ENCODE data around the gene LIMCH1.

Gene LIMCH1

GRCh38 chr4:41567186-41567585 lies 29.2 kb downstream of the LIMCH1 start:
- H3K79me2 ChIP-seq (ENCODE audit: insufficient read depth, low read length) = no peaks in the 10 kb centered on the region
- no peak for TF ChIP-seq EZH2phosphoT487 (IDR thresholded peaks at IDR 0.05; ENCODE audit: borderline replicate concordance)
- TF ChIP-seq, protein P1, sequence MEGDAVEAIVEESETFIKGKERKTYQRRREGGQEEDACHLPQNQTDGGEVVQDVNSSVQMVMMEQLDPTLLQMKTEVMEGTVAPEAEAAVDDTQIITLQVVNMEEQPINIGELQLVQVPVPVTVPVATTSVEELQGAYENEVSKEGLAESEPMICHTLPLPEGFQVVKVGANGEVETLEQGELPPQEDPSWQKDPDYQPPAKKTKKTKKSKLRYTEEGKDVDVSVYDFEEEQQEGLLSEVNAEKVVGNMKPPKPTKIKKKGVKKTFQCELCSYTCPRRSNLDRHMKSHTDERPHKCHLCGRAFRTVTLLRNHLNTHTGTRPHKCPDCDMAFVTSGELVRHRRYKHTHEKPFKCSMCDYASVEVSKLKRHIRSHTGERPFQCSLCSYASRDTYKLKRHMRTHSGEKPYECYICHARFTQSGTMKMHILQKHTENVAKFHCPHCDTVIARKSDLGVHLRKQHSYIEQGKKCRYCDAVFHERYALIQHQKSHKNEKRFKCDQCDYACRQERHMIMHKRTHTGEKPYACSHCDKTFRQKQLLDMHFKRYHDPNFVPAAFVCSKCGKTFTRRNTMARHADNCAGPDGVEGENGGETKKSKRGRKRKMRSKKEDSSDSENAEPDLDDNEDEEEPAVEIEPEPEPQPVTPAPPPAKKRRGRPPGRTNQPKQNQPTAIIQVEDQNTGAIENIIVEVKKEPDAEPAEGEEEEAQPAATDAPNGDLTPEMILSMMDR (conservative IDR thresholded peaks at IDR 0.05; ENCODE audit: low read length) = no peak
- no peaks in the 10 kb centered on the region for H3K9me2 ChIP-seq (replicated peaks; ENCODE audit: low read depth, low read length)

DNA sequence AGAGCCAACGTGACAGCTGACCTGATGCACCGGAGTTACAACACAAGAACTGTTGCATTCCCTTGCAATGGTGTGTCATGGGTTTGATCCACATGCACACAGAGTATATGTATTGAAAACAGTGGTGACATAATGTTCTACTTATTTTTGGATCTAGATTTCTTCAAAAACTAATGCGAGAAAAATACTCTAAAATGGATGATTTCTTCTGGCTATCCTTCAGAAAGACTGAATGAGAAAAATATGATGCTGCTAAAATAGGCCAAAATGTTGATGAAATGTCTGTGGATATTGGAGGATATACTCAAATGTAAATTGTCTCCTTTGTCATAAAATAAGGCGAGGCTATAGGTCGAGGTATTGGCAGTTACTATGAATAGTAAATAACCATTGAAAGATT lies 30.4 kb downstream of the LIMCH1 start:
- H3K4me2 ChIP-seq (ENCODE audit: low read depth, low read length, poor library complexity, severe bottlenecking) = no peak overlapping the region
- H3K36me3 ChIP-seq (ENCODE audit: insufficient read depth, low read length) = no peaks in the 10 kb centered on the region
- H3K9ac ChIP-seq (ENCODE audit: low read depth, low read length, poor library complexity, severe bottlenecking) = no peak overlapping the region
- H3F3A ChIP-seq (ENCODE audit: low read depth) = no peaks in the 10 kb centered on the region
- H2AFZ ChIP-seq (ENCODE audit: low read length) = no peak overlapping the region
- no peak overlapping the region for H3K4me3 ChIP-seq (ENCODE audit: low read length, poor library complexity, severe bottlenecking)
- no peaks in the 10 kb centered on the region for H3K79me2 ChIP-seq (ENCODE audit: insufficient read depth, low read length)
- H4K20me1 ChIP-seq (ENCODE audit: insufficient read depth, low read length, poor library complexity, severe bottlenecking) = no peaks in the 10 kb centered on the region
- no peaks in the 10 kb centered on the region for H3K9me3 ChIP-seq (ENCODE audit: insufficient read depth, low read depth, low read length)
- H3K9me2 ChIP-seq (replicated peaks; ENCODE audit: low read depth, low read length) = no peaks in the 10 kb centered on the region
- TF ChIP-seq, protein P1 (conservative IDR thresholded peaks at IDR 0.05; ENCODE audit: low read length) = no peak
- TF ChIP-seq EZH2phosphoT487 (IDR thresholded peaks at IDR 0.05; ENCODE audit: borderline replicate concordance) = no peak
- no peaks in the 10 kb centered on the region for H3K27me3 ChIP-seq (ENCODE audit: insufficient read depth, low read length, poor library complexity, severe bottlenecking)
- no peaks in the 10 kb centered on the region for H3K4me1 ChIP-seq (ENCODE audit: insufficient read depth, low read length, poor library complexity, severe bottlenecking)

More at GRCh38 chr4:41567186-41567585, 29.2 kb downstream of the LIMCH1 start:
- H3K4me2 ChIP-seq (ENCODE audit: low read depth, low read length, poor library complexity, severe bottlenecking) = no peak overlapping the region
- no peaks in the 10 kb centered on the region for H3K4me1 ChIP-seq (ENCODE audit: insufficient read depth, low read length, poor library complexity, severe bottlenecking)
- no peaks in the 10 kb centered on the region for H3K27me3 ChIP-seq (ENCODE audit: insufficient read depth, low read length, poor library complexity, severe bottlenecking)
- H3K9me3 ChIP-seq (ENCODE audit: insufficient read depth, low read depth, low read length) = no peaks in the 10 kb centered on the region
- no peaks in the 10 kb centered on the region for H3K36me3 ChIP-seq (ENCODE audit: insufficient read depth, low read length)
- no peak overlapping the region for H2AFZ ChIP-seq (ENCODE audit: low read length)
- H4K20me1 ChIP-seq (ENCODE audit: insufficient read depth, low read length, poor library complexity, severe bottlenecking) = no peaks in the 10 kb centered on the region
- H3K4me3 ChIP-seq (ENCODE audit: low read length, poor library complexity, severe bottlenecking) = no peak overlapping the region
- no peaks in the 10 kb centered on the region for H3F3A ChIP-seq (ENCODE audit: low read depth)
- H3K9ac ChIP-seq (ENCODE audit: low read depth, low read length, poor library complexity, severe bottlenecking) = no peak overlapping the region

DNA sequence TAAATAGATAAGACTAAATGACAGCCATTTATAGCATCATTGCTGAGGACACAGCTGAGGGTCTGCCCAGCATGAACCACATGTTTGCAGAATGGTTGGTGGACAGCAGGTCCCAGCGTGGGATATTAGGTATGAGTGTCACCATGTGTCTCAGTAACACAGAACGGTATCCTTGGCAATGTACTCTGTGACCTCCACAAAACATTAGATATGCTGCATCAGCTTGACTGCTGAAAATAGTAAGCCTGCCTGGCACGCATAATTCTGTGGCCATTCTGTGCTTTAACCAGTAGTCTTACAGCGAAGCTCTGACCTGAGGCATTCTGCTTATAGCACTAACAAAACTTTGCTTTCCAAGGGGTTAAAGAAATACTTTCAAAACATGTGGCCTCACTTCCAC lies 32.0 kb downstream of the LIMCH1 start:
- Histone ChIP-seq H3K9me2 (replicated peaks; ENCODE audit: low read depth, low read length) (no peaks in the 10 kb centered on the region), H3K9me3 (ENCODE audit: insufficient read depth, low read depth, low read length) (no peaks in the 10 kb centered on the region), H3K27me3 (ENCODE audit: insufficient read depth, low read length, poor library complexity, severe bottlenecking) (no peaks in the 10 kb centered on the region), H3K36me3 (ENCODE audit: insufficient read depth, low read length) (no peaks in the 10 kb centered on the region), H3K4me2 (ENCODE audit: low read depth, low read length, poor library complexity, severe bottlenecking) (no peak overlapping the region), H4K20me1 (ENCODE audit: insufficient read depth, low read length, poor library complexity, severe bottlenecking) (no peaks in the 10 kb centered on the region), H3K9ac (ENCODE audit: low read depth, low read length, poor library complexity, severe bottlenecking) (no peak overlapping the region), H2AFZ (ENCODE audit: low read length) (no peak overlapping the region), H3K79me2 (ENCODE audit: insufficient read depth, low read length) (no peaks in the 10 kb centered on the region), H3K4me1 (ENCODE audit: insufficient read depth, low read length, poor library complexity, severe bottlenecking) (no peaks in the 10 kb centered on the region), H3F3A (ENCODE audit: low read depth) (no peaks in the 10 kb centered on the region), H3K4me3 (ENCODE audit: low read length, poor library complexity, severe bottlenecking) (no peak overlapping the region)
- no peak for TF ChIP-seq EZH2phosphoT487 (IDR thresholded peaks at IDR 0.05; ENCODE audit: borderline replicate concordance)
- TF ChIP-seq, protein P1 (conservative IDR thresholded peaks at IDR 0.05; ENCODE audit: low read length) = no peak

All from Loucy (cell line).